GM21381 (cell line): Measurements from ENCODE around the gene PTPRF.
"Not testable (repeated sequence)": the region's sequence is repeated elsewhere in the genome, so short reads cannot be mapped to it uniquely, and the experiment has no call there.

Experiments used
- ATAC-seq: cut with Tn5 transposase; IDR thresholded peaks from one replicate; pipeline ENCODE4 v1.9.1; 2021; ENCODE audit warnings: mild to moderate bottlenecking, moderate library complexity; ENCODE audit not compliant: unreplicated experiment

PTPRF gene

GRCh38 chr1:43530483-43531106 lies at the start of gene PTPRF:
Gene PTPRF, plus strand, starts transcription at chr1:43530883. Its CDS starts 14,193 bp downstream, at chr1:43545076.
- ATAC-seq, result no peak

- no peak for ATAC-seq
These were observed 49.2 kb upstream of the PTPRF start for GRCh38 chr1:43481491-43481890.

DNA sequence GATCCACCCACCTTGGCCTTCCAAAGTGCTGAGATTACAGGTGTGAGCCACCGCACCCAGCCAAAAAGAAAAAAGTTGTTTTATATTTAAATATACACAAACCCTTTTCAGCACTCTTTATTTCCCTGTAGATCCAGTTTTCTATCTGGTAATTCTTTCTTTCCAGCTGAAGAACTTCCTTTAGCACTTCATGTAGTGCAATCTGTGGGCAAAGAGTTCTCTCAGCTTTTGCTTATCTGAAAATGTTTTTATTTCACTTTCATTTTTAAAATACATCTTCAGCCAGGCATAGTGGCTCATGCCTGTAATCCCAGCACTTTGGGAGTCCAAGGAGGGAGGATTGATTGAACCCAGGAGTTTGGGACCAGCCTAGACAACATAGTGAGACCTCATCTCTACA lies 48.5 kb upstream of the PTPRF start:
- no peak for ATAC-seq

- no peak for ATAC-seq
These were observed 46.3 kb upstream of the PTPRF start for GRCh38 chr1:43484367-43484766.

DNA sequence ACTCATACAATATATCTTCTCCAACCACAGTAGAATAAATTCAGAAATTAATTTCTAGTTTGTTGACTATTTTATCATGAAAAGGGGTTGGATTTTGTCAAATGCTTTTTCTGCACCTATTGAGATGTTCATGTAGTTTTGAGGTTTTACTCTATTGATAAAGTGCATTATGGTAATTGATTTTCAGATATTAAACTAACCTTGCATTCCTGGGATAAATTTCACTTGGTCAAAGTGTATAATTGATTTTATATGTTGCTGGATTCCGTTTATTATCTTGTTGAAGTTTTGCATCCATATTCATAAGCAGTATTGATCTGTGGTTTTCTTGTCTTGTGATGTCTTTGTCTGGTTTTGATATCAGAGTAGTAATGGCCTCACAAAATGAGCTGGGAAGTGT lies 42.5 kb upstream of the PTPRF start:
- ATAC-seq, result no peak

DNA sequence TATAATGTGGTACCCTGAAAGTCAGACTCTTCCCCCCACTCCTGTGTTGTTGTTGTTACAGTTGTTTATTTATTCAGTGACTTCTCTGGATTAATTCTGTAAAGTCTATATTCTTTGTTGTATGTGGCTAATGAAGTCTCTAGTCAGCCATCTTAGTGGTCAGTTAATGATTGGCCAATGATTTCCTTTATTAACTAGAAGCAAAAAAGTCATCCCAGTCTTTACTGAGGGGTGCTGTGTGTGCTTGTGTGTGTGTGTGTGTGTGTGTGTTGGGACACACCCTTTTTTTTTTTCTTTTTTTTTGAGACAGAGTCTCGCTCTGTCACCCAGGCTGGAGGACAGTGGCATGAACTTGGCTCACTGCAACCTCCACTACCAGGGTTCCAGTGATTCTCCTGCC lies 39.6 kb upstream of the PTPRF start:
- no peak for ATAC-seq

DNA sequence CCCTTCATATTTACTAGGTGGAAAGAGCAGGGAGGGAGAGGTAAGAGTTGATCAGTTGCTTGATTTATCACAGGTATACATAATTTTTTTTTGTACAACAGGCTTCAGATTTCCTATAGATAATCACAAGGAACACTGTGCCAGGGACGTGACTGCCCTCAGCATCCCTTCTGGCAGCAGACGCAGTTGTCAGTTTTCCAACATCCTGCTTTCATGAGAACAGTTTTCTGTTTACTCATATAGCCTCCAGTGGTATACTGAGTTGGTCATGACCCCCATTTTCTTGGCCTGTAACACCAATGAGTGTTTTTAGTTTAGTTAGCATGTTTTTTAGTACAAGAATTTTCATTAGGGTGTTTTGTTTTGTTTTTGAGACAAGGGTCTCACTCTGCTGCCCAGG lies 37.9 kb upstream of the PTPRF start:
- ATAC-seq, result no peak

DNA sequence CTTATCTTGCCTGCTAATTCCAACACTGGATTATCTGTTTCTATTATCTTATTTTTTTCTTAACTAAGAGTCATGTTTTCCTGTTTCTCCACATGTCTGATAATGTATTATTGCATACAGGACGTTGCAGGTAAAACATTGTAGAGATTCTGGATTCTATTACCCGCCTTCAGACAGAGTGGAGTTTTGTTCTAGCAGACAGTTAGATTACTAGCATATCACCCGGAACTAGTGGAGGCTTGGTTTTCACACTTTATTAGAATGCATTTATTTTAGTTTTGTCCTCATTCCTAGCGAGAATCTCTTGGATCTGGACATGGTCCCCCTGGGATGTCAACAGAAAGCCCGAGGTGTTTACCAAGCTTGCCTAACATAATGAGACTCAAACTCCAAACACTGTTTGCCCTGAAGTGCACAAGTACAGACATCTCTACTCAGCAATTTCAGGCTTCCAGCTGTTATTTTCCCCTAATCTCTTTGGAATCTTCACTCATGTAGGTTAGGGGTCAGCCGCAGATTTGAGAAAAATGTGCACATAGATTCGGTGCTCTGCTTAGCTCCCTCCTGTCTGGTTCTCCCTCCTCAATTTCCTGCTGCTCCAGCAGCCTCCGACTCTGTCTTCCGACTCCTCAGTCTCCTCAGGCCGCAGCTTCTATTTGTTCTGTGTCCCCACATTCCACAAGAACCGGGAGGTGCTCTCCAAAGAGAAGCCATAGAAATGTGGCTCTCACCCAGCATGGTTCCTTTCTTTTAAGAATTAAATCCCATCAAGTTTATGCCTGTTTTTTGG lies 36.8 kb upstream of the PTPRF start:
- ATAC-seq, result no peak

DNA sequence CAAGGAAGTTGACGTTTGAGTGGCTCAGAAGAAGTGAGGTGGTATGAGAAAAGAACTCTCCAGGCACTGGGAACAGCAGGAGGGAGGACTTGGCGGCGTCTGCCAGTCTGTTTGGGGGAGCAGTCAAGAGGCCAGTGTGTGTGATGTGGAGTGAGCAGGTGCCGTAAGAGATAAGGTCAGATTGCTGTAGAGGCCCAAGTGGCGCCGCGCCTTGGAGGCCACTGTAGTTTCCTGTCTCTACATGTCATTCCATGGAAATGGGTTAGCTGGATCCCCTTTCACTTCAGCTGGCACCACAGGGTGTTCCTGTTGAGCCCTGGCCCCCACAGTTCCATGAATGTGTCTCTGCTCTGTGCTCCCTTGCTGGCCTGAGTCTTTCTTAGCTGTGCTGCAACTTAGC lies 35.5 kb upstream of the PTPRF start:
- ATAC-seq, result no peak

DNA sequence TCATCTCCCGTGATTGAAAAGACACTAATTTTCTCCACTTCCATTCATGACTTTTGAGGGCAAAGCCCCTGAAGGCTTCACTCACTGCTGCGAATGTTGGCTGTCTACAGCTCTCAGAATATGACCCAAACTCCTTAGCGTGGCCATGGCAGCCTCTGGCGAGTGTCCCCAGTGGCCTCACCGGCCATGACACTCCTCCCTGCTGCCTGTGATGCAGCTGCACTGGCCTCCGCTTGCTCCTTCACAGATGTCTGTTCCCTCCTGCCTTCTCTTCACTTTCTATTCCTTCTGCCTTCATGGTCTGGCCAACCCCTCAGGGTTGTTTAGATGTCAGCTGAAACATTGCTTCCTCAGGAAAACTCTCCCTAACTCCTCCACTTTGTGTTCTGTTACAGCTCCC lies 30.8 kb upstream of the PTPRF start:
- no peak for ATAC-seq

DNA sequence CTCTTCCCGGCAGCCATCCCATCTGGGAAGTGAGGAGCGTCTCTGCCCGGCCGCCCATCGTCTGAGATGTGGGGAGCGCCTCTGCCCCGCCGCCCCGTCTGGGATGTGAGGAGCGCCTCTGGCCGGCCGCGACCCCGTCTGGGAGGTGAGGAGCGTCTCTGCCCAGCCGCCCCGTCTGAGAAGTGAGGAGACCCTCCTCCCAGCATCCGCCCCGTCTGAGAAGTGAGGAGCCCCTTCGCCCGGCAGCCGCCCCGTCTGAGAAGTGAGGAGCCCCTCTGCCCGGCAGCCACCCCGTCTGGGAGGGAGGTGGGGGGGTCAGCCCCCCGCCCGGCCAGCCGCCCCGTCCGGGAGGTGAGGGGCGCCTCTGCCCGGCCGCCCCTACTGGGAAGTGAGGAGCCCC lies 28.9 kb upstream of the PTPRF start:
- not testable (repeated sequence) for ATAC-seq

- no peak for ATAC-seq
These were observed 27.1 kb upstream of the PTPRF start for GRCh38 chr1:43503534-43503933.

DNA sequence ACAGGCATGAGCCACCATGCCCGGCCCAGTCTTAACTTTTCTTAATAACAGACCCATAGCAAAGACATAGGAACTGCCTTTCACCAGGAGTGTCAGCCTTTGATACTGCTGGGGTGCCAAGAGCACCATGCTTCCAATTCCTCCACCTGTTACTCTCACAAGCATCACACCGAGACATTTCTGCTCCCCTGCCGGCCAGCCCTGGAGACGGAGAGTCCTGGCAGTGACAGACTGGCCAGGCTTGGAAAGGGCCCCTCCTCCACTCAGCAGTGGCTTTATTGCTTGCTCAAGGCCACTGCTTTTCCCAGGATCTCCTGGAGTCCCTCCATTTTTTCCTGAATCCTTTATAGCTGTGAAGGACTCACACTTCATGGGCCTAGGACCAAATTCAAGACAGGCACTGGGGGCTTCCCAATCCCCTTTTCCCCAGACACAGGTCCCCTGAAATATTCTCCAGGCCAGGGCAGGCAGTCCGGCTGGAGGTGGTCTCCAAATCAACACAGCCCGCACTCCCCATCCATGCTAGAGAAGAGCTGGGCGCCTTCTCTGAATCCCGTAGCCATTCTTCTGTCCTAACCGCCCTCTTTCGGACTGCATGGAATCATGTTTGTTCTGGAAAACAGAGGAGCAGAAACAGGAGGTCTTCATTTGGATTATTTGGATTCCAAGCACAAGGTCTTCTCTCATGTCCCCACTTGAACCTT lies 25.5 kb upstream of the PTPRF start:
- ATAC-seq, result no peak

- no peak for ATAC-seq
These were observed 24.4 kb upstream of the PTPRF start for GRCh38 chr1:43506233-43506632.

DNA sequence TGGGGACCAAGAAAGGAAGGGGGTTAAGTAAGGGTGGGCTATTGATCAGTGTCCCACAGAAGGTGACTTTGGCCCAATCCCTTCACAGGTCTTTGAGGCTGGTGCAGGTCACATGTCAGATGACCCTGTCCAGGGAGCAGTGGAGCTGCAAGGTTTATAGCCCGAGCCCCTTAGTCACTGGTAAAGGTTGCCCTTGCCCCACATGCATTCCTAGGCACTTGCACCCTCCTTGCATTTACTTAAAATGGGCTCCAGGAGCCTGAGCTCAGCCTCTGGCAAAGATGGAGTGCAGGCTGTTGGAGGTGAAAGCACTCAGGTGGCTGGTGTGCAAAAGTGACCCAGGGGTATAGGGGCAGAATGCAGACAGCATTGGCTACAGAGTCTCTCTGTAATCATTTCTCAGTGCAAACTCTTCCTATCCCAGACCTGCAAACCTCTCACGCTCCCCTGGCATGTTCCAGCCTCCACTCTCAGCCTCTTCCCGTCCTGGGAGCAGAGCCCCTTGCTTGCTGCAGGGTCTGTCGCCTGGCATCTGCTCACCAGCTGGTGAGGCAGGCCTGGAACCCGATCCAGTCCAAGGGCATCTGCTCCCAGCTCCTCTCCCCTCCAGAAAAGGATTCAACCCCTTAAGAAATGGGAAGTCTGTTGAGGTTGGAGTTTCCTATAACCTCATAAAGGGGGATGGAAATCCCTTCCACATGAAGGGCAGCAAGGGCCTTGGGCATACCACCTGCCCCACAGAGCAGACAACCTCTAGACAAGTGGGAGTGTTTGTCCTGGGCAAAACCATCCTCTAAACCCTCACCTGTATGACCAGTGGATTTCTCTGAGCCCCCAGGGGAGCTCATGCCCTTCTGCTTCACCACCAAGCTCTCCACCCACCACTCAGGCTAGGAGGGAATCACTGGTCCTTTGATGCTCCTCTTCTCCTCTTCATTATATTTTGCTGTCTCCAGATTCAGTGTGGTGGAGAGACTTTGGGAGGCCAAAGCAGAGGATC lies 23.1 kb upstream of the PTPRF start:
- no peak for ATAC-seq

- ATAC-seq, result no peak
These were observed 21.5 kb upstream of the PTPRF start for GRCh38 chr1:43509007-43509739.

GRCh38 chr1:43509740-43510375 lies 20.8 kb upstream of the PTPRF start:
- ATAC-seq, result no peak

- no peak for ATAC-seq
These were observed 20.1 kb upstream of the PTPRF start for GRCh38 chr1:43510621-43511020.

- ATAC-seq, result no peak
These were observed 19.3 kb upstream of the PTPRF start for GRCh38 chr1:43511394-43511793.

- ATAC-seq, result no peak
These were observed 18.6 kb upstream of the PTPRF start for GRCh38 chr1:43512133-43512532.
